ENCODE data around the gene FAM20C. TPM values are rescaled to one million over a fixed set of nuclear protein-coding genes. Genes with fewer than 3 reads are reported as not detected.

FAM20C gene
- total RNA-seq, 4 donors from 2014 or later: 43.0 to 112 (median 44.0) TPM

- DNase-seq (ENCODE audit: low spot score in 2 of 2): no peak
- H3K27ac ChIP-seq: peak overlapping the region in 1 of 4 donors; percentile 66
- WGBS, 2 donors: 75 to 82% methylated on average over 33 to 34 of the region's 34 CpGs
- H3K4me1 ChIP-seq: peaks cover 0 to 45% (median 32%) of the 10 kb centered on the region in 4 donors
- TF ChIP-seq EP300 (IDR thresholded peaks at IDR 0.05) (no peak), POLR2A (IDR thresholded peaks at IDR 0.05) (no peak), CTCF (IDR thresholded peaks at IDR 0.05) (no peak)
- H3K36me3 ChIP-seq: peaks cover 0 to 24% (median 0%) of the 10 kb centered on the region in 3 donors
- H3K27me3 ChIP-seq: no peaks in the 10 kb centered on the region
- no peaks in the 10 kb centered on the region for H3K9me3 ChIP-seq
- H3K4me3 ChIP-seq: no peak overlapping the region
These were observed 30.9 kb downstream of the FAM20C start for GRCh38 chr7:223118-223800.

GRCh38 chr7:223861-224260 lies 31.5 kb downstream of the FAM20C start:
- H3K27ac ChIP-seq: no peak overlapping the region

GRCh38 chr7:226281-226895 lies 34.0 kb downstream of the FAM20C start:
- peak overlapping the region in 2 of 4 donors; percentile 24 to 88 for H3K27ac ChIP-seq
- 82 to 86% methylated on average over 9 to 23 of the region's 23 CpGs for WGBS, 2 donors
- DNase-seq (ENCODE audit: low spot score in 2 of 2): no peak
- H3K4me3 ChIP-seq: no peak overlapping the region
- H3K36me3 ChIP-seq: peaks cover 0 to 17% (median 0%) of the 10 kb centered on the region in 3 donors
- peaks cover 0 to 51% (median 37%) of the 10 kb centered on the region in 4 donors for H3K4me1 ChIP-seq
- no peaks in the 10 kb centered on the region for H3K9me3 ChIP-seq
- TF ChIP-seq POLR2A (IDR thresholded peaks at IDR 0.05) (no peak), CTCF (IDR thresholded peaks at IDR 0.05) (no peak), EP300 (IDR thresholded peaks at IDR 0.05) (no peak)
- no peaks in the 10 kb centered on the region for H3K27me3 ChIP-seq

More at GRCh38 chr7:223861-224260, 31.5 kb downstream of the FAM20C start:
- Histone ChIP-seq H3K27me3 (no peaks in the 10 kb centered on the region), H3K4me3 (no peak overlapping the region), H3K36me3 (peaks cover 0 to 18% (median 0%) of the 10 kb centered on the region in 3 donors), H3K4me1 (peaks cover 0 to 45% (median 35%) of the 10 kb centered on the region in 4 donors), H3K9me3 (no peaks in the 10 kb centered on the region)
- no peak for DNase-seq (ENCODE audit: low spot score in 2 of 2)
- WGBS, 2 donors: 83 to 93% methylated on average over 16 to 26 of the region's 29 CpGs
- TF ChIP-seq EP300 (IDR thresholded peaks at IDR 0.05) (no peak), POLR2A (IDR thresholded peaks at IDR 0.05) (no peak), CTCF (IDR thresholded peaks at IDR 0.05) (no peak)

- Histone ChIP-seq H3K36me3 (peaks cover 0 to 16% (median 0%) of the 10 kb centered on the region in 3 donors), H3K4me3 (no peak overlapping the region), H3K4me1 (peaks cover 0 to 56% (median 44%) of the 10 kb centered on the region in 4 donors), H3K27ac (peak overlapping the region in 3 of 4 donors; percentile 66 to 90 (median 88)), H3K27me3 (no peaks in the 10 kb centered on the region), H3K9me3 (no peaks in the 10 kb centered on the region)
- 85 to 92% methylated on average over 16 of the region's 16 CpGs for WGBS, 2 donors
- DNase-seq (ENCODE audit: low spot score in 2 of 2): no peak
- TF ChIP-seq EP300 (IDR thresholded peaks at IDR 0.05): no peak
- no peak for TF ChIP-seq CTCF (IDR thresholded peaks at IDR 0.05)
- no peak for TF ChIP-seq POLR2A (IDR thresholded peaks at IDR 0.05)
These were observed 35.6 kb downstream of the FAM20C start for GRCh38 chr7:227926-228325.

- peak overlapping the region in 3 of 4 donors; percentile 66 to 90 (median 88) for H3K27ac ChIP-seq
- TF ChIP-seq POLR2A (IDR thresholded peaks at IDR 0.05) (no peak), EP300 (IDR thresholded peaks at IDR 0.05) (no peak), CTCF (IDR thresholded peaks at IDR 0.05) (no peak)
- DNase-seq (ENCODE audit: low spot score in 2 of 2): no peak
- peaks cover 0 to 63% (median 51%) of the 10 kb centered on the region in 4 donors for H3K4me1 ChIP-seq
- H3K36me3 ChIP-seq: peaks cover 0 to 9% (median 0%) of the 10 kb centered on the region in 3 donors
- no peaks in the 10 kb centered on the region for H3K27me3 ChIP-seq
- 45 to 64% methylated on average over 6 to 10 of the region's 12 CpGs for WGBS, 2 donors
- H3K4me3 ChIP-seq: no peak overlapping the region
- no peaks in the 10 kb centered on the region for H3K9me3 ChIP-seq
These were observed 36.2 kb downstream of the FAM20C start for GRCh38 chr7:228610-229009.
